ENCODE results near the gene RAB11FIP5.

DNA sequence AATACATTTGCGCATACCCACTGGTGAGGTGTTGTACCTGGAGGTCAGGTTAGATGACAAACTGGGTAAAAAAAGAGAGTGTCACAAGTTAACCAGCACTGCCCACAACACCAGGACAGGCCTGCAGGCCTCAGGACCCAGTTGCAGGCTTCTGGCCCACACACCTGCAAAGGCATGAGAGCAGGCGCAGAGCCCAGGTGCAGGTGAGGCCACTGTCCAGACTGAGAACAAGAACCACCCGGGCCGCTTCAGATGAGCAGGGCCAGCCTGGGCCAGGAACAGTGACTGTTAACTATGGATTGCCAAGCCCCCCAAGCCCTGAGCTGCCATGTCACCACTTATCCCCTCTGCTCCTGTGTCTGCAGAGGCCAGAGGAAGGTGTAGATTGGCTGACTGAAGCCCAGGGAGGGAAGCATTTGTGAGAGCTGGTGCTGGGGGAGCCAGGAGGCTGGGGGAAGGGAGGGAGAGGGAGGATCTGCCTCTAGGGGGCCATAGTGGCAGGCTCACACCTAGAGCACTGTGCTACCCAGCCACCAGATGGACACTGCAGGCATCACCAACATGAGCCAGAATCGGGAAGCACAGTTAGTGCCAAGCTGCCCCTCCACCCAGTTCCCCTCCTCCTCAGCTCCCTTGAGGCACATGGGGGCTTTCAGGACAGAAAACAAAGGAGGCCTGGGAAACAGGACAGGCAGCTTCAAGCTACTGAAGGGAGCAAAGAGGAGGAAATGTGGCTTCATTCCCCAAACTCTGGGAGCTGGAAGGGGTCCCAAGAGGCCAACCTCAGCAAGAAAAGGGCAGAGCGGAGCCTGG lies 76.6 kb downstream of the RAB11FIP5 start:
- TF ChIP-seq POLR2A (IDR thresholded peaks at IDR 0.05) (no peak), EP300 (IDR thresholded peaks at IDR 0.05) (no peak), POLR2AphosphoS5 (IDR thresholded peaks at IDR 0.05) (no peak)
- TF ChIP-seq, protein P1, sequence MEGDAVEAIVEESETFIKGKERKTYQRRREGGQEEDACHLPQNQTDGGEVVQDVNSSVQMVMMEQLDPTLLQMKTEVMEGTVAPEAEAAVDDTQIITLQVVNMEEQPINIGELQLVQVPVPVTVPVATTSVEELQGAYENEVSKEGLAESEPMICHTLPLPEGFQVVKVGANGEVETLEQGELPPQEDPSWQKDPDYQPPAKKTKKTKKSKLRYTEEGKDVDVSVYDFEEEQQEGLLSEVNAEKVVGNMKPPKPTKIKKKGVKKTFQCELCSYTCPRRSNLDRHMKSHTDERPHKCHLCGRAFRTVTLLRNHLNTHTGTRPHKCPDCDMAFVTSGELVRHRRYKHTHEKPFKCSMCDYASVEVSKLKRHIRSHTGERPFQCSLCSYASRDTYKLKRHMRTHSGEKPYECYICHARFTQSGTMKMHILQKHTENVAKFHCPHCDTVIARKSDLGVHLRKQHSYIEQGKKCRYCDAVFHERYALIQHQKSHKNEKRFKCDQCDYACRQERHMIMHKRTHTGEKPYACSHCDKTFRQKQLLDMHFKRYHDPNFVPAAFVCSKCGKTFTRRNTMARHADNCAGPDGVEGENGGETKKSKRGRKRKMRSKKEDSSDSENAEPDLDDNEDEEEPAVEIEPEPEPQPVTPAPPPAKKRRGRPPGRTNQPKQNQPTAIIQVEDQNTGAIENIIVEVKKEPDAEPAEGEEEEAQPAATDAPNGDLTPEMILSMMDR (IDR thresholded peaks at IDR 0.05) = no peak
